GM21737 (cell line): Measurements from ENCODE around the gene EIF3K.

Source experiments
- ATAC-seq: cut with Tn5 transposase; IDR thresholded peaks from one replicate; pipeline ENCODE4 v1.9.1; 2021; ENCODE audit warnings: mild to moderate bottlenecking, moderate library complexity; ENCODE audit not compliant: unreplicated experiment

The EIF3K gene

GRCh38 chr19:38648769-38649304, 29.8 kb downstream of the EIF3K start:
- no peak for ATAC-seq

- no peak for ATAC-seq
These were observed 30.6 kb downstream of the EIF3K start for GRCh38 chr19:38649305-38650171.

- ATAC-seq: no peak
These were observed 31.3 kb downstream of the EIF3K start for GRCh38 chr19:38650172-38650775.

GRCh38 chr19:38650911-38651584, 32.1 kb downstream of the EIF3K start:
- ATAC-seq: no peak

- no peak for ATAC-seq
These were observed 34.1 kb downstream of the EIF3K start for GRCh38 chr19:38653028-38653571.

- ATAC-seq: no peak
These were observed 35.7 kb downstream of the EIF3K start for GRCh38 chr19:38654628-38655055.

- ATAC-seq: no peak
These were observed 36.3 kb downstream of the EIF3K start for GRCh38 chr19:38655148-38655824.

GRCh38 chr19:38656171-38656981, 37.4 kb downstream of the EIF3K start:
- no peak for ATAC-seq

GRCh38 chr19:38657633-38658222, 38.7 kb downstream of the EIF3K start:
- ATAC-seq: no peak

- no peak for ATAC-seq
These were observed 39.7 kb downstream of the EIF3K start for GRCh38 chr19:38658462-38659306.

GRCh38 chr19:38660724-38661123, 41.7 kb downstream of the EIF3K start:
- no peak for ATAC-seq

GRCh38 chr19:38661136-38661535, 42.1 kb downstream of the EIF3K start:
- no peak for ATAC-seq

- no peak for ATAC-seq
These were observed 43.0 kb downstream of the EIF3K start for GRCh38 chr19:38661996-38662395.

- ATAC-seq: no peak
These were observed 43.7 kb downstream of the EIF3K start for GRCh38 chr19:38662537-38663155.

GRCh38 chr19:38663156-38663651, 44.2 kb downstream of the EIF3K start:
- ATAC-seq: no peak

- ATAC-seq: no peak
These were observed 45.0 kb downstream of the EIF3K start for GRCh38 chr19:38663957-38664502.

- no peak for ATAC-seq
These were observed 45.7 kb downstream of the EIF3K start for GRCh38 chr19:38664503-38665211.
